HAP-1 (cell line): Measurements from ENCODE around the gene VMP1.
A peak's percentile ranks its signal among the peaks of the same experiment; 100 is the strongest.
"Not testable (repeated sequence)": the region's sequence is repeated elsewhere in the genome, so short reads cannot be mapped to it uniquely, and the experiment has no call there.

Source experiments
- DNase-seq, 2 experiments: peaks; one replicate each; pipeline ENCODE4 v3.0.0-alpha.2; 2016 to 2020; ENCODE audit warnings: low spot score in 2 of 2
- H3K27me3 ChIP-seq: fragments of 250-450 bp; sonication (Bioruptor Pico); 2 replicates; pipeline ENCODE4 v1.5.1; 2020; ENCODE audit warnings: low read depth, mild to moderate bottlenecking, moderate library complexity
- H3K36me3 ChIP-seq: fragments of 250-450 bp; sonication (Bioruptor Pico); replicated peaks from 2 replicates; pipeline ENCODE4 v1.5.1; 2020; ENCODE audit warnings: mild to moderate bottlenecking
- H3K4me1 ChIP-seq: fragments of 250-450 bp; sonication (Bioruptor Pico); 2 replicates; pipeline ENCODE4 v1.5.1; 2020; ENCODE audit warnings: mild to moderate bottlenecking
- H3K4me3 ChIP-seq: fragments of 250-450 bp; sonication (Bioruptor Pico); 2 replicates; pipeline ENCODE4 v1.5.1; 2020; ENCODE audit warnings: mild to moderate bottlenecking, moderate library complexity
- H3K9me3 ChIP-seq: fragments of 250-450 bp; sonication (Bioruptor Pico); 2 replicates; pipeline ENCODE4 v1.5.1; 2020; ENCODE audit warnings: mild to moderate bottlenecking, moderate library complexity
- in situ Hi-C: fragments of 300-500 bp; cut with MboI; formaldehyde crosslinking; loops from 3 replicates; pipeline ENCODE4 v1.14.3; 2020; ENCODE audit warnings: low sequenced_read_pairs, inconsistent platforms, mixed read lengths

The VMP1 gene

GRCh38 chr17:59853168-59853918 is 145.9 kb downstream of the VMP1 start:
- Histone ChIP-seq H3K9me3 (no peaks in the 10 kb centered on the region), H3K27me3 (no peaks in the 10 kb centered on the region), H3K4me1 (peaks cover 9% of the 10 kb centered on the region; the same call in 1 of the 2 replicates), H3K4me3 (no peak overlapping the region), H3K36me3 (no peaks in the 10 kb centered on the region; the same call in 1 of the 2 replicates)
- in situ Hi-C loops: no loop called here
- DNase-seq: peak in 1 of 2 experiments; percentile 73

- not testable (repeated sequence) for H3K4me1 ChIP-seq
These were observed 146.7 kb downstream of the VMP1 start for GRCh38 chr17:59853919-59854729.

GRCh38 chr17:59856859-59857794 is 149.7 kb downstream of the VMP1 start:
- no peaks in the 10 kb centered on the region for H3K9me3 ChIP-seq
- H3K4me1 ChIP-seq: peaks cover 9% of the 10 kb centered on the region; the same call in 1 of the 2 replicates
- DNase-seq: no peak
- H3K36me3 ChIP-seq: peaks cover 16% of the 10 kb centered on the region
- in situ Hi-C loops: no loop called here
- no peaks in the 10 kb centered on the region for H3K27me3 ChIP-seq
- no peak overlapping the region for H3K4me3 ChIP-seq

More at GRCh38 chr17:59853919-59854729, 146.7 kb downstream of the VMP1 start:
- H3K27me3 ChIP-seq, H3K36me3 ChIP-seq, H3K9me3 ChIP-seq, in situ Hi-C loops, DNase-seq, H3K4me3 ChIP-seq: not testable (repeated sequence)

GRCh38 chr17:59858167-59858816 is 150.8 kb downstream of the VMP1 start:
- in situ Hi-C loops: no loop called here
- Histone ChIP-seq H3K27me3 (no peaks in the 10 kb centered on the region), H3K4me3 (no peak overlapping the region), H3K9me3 (no peaks in the 10 kb centered on the region), H3K36me3 (peaks cover 24% of the 10 kb centered on the region), H3K4me1 (peaks cover 4% of the 10 kb centered on the region; the same call in 1 of the 2 replicates)
- no peak for DNase-seq

GRCh38 chr17:59858932-59859331 is 151.5 kb downstream of the VMP1 start:
- in situ Hi-C loops: no loop called here

GRCh38 chr17:59859444-59860025 is 152.1 kb downstream of the VMP1 start:
- Histone ChIP-seq H3K4me1 (no peaks in the 10 kb centered on the region), H3K36me3 (peaks cover 29% of the 10 kb centered on the region), H3K4me3 (no peak overlapping the region), H3K27me3 (no peaks in the 10 kb centered on the region), H3K9me3 (no peaks in the 10 kb centered on the region)
- in situ Hi-C loops: no loop called here
- DNase-seq: no peak

More at GRCh38 chr17:59858932-59859331, 151.5 kb downstream of the VMP1 start:
- DNase-seq: no peak
- H3K9me3 ChIP-seq: no peaks in the 10 kb centered on the region
- H3K27me3 ChIP-seq: no peaks in the 10 kb centered on the region
- H3K4me3 ChIP-seq: no peak overlapping the region
- H3K36me3 ChIP-seq: peaks cover 29% of the 10 kb centered on the region
- H3K4me1 ChIP-seq: no peaks in the 10 kb centered on the region

GRCh38 chr17:59863616-59864015 is 156.2 kb downstream of the VMP1 start:
- no peaks in the 10 kb centered on the region for H3K27me3 ChIP-seq
- no peak for DNase-seq
- no peaks in the 10 kb centered on the region for H3K9me3 ChIP-seq
- in situ Hi-C loops: no loop called here
- no peak overlapping the region for H3K4me3 ChIP-seq
- peaks cover 31% of the 10 kb centered on the region for H3K36me3 ChIP-seq
- no peaks in the 10 kb centered on the region for H3K4me1 ChIP-seq

- H3K27me3 ChIP-seq: no peaks in the 10 kb centered on the region
- no peak for DNase-seq
- in situ Hi-C loops: no loop called here
- no peaks in the 10 kb centered on the region for H3K4me1 ChIP-seq
- no peak overlapping the region for H3K4me3 ChIP-seq
- H3K36me3 ChIP-seq: peaks cover 13% of the 10 kb centered on the region
- no peaks in the 10 kb centered on the region for H3K9me3 ChIP-seq
These were observed 162.4 kb downstream of the VMP1 start for GRCh38 chr17:59869941-59870218.

GRCh38 chr17:59870482-59870881 is 163.0 kb downstream of the VMP1 start:
- no peaks in the 10 kb centered on the region for H3K9me3 ChIP-seq
- H3K4me1 ChIP-seq: no peaks in the 10 kb centered on the region
- no peaks in the 10 kb centered on the region for H3K27me3 ChIP-seq
- in situ Hi-C loops: no loop called here
- no peak overlapping the region for H3K4me3 ChIP-seq
- DNase-seq: no peak
- H3K36me3 ChIP-seq: peaks cover 13% of the 10 kb centered on the region

- Histone ChIP-seq H3K27me3 (no peaks in the 10 kb centered on the region), H3K4me3 (no peak overlapping the region), H3K4me1 (no peaks in the 10 kb centered on the region), H3K36me3 (peaks cover 15% of the 10 kb centered on the region), H3K9me3 (no peaks in the 10 kb centered on the region)
- in situ Hi-C loops: no loop called here
- no peak for DNase-seq
These were observed 164.9 kb downstream of the VMP1 start for GRCh38 chr17:59872351-59872750.

- DNase-seq, H3K4me1 ChIP-seq, H3K4me3 ChIP-seq, H3K27me3 ChIP-seq, H3K9me3 ChIP-seq, in situ Hi-C loops: not testable (repeated sequence)
- peaks cover 21% of the 10 kb centered on the region for H3K36me3 ChIP-seq
These were observed 166.0 kb downstream of the VMP1 start for GRCh38 chr17:59873414-59873813.

- no peaks in the 10 kb centered on the region for H3K27me3 ChIP-seq
- no peaks in the 10 kb centered on the region for H3K9me3 ChIP-seq
- in situ Hi-C loops: no loop called here
- no peaks in the 10 kb centered on the region for H3K4me1 ChIP-seq
- H3K4me3 ChIP-seq: no peak overlapping the region
- H3K36me3 ChIP-seq: peaks cover 27% of the 10 kb centered on the region
- DNase-seq: no peak
These were observed 166.9 kb downstream of the VMP1 start for GRCh38 chr17:59874376-59874775.

GRCh38 chr17:59876107-59876506 is 168.7 kb downstream of the VMP1 start:
- peaks cover 27% of the 10 kb centered on the region for H3K36me3 ChIP-seq
- in situ Hi-C loops: no loop called here

More at GRCh38 chr17:59876107-59876506, 168.7 kb downstream of the VMP1 start:
- no peaks in the 10 kb centered on the region for H3K27me3 ChIP-seq
- no peaks in the 10 kb centered on the region for H3K4me1 ChIP-seq
- no peaks in the 10 kb centered on the region for H3K9me3 ChIP-seq
- H3K4me3 ChIP-seq: no peak overlapping the region
- DNase-seq: no peak
